ENCODE data around the gene TMEM131.
A peak's percentile ranks its signal among the peaks of the same experiment; 100 is the strongest.

Gene TMEM131

DNA sequence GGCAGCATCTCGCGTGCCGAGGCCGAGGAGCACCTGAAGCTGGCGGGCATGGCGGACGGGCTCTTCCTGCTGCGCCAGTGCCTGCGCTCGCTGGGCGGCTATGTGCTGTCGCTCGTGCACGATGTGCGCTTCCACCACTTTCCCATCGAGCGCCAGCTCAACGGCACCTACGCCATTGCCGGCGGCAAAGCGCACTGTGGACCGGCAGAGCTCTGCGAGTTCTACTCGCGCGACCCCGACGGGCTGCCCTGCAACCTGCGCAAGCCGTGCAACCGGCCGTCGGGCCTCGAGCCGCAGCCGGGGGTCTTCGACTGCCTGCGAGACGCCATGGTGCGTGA lies 271.7 kb downstream of the TMEM131 start:
- DNase-seq = no peak
- H3K27ac Mint-ChIP-seq = no peak overlapping the region
- peaks cover 8% of the 10 kb centered on the region for H3K27me3 Mint-ChIP-seq (ENCODE audit: low read depth, poor library complexity)
- H3K36me3 Mint-ChIP-seq (ENCODE audit: low read depth) = peaks cover 9% of the 10 kb centered on the region
- H3K9me3 Mint-ChIP-seq = peaks cover 7% of the 10 kb centered on the region
- no peak overlapping the region for H3K4me3 Mint-ChIP-seq
- TF ChIP-seq, protein P1, sequence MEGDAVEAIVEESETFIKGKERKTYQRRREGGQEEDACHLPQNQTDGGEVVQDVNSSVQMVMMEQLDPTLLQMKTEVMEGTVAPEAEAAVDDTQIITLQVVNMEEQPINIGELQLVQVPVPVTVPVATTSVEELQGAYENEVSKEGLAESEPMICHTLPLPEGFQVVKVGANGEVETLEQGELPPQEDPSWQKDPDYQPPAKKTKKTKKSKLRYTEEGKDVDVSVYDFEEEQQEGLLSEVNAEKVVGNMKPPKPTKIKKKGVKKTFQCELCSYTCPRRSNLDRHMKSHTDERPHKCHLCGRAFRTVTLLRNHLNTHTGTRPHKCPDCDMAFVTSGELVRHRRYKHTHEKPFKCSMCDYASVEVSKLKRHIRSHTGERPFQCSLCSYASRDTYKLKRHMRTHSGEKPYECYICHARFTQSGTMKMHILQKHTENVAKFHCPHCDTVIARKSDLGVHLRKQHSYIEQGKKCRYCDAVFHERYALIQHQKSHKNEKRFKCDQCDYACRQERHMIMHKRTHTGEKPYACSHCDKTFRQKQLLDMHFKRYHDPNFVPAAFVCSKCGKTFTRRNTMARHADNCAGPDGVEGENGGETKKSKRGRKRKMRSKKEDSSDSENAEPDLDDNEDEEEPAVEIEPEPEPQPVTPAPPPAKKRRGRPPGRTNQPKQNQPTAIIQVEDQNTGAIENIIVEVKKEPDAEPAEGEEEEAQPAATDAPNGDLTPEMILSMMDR (IDR thresholded peaks at IDR 0.05) = no peak
- peaks cover 42% of the 10 kb centered on the region for H3K4me1 Mint-ChIP-seq

DNA sequence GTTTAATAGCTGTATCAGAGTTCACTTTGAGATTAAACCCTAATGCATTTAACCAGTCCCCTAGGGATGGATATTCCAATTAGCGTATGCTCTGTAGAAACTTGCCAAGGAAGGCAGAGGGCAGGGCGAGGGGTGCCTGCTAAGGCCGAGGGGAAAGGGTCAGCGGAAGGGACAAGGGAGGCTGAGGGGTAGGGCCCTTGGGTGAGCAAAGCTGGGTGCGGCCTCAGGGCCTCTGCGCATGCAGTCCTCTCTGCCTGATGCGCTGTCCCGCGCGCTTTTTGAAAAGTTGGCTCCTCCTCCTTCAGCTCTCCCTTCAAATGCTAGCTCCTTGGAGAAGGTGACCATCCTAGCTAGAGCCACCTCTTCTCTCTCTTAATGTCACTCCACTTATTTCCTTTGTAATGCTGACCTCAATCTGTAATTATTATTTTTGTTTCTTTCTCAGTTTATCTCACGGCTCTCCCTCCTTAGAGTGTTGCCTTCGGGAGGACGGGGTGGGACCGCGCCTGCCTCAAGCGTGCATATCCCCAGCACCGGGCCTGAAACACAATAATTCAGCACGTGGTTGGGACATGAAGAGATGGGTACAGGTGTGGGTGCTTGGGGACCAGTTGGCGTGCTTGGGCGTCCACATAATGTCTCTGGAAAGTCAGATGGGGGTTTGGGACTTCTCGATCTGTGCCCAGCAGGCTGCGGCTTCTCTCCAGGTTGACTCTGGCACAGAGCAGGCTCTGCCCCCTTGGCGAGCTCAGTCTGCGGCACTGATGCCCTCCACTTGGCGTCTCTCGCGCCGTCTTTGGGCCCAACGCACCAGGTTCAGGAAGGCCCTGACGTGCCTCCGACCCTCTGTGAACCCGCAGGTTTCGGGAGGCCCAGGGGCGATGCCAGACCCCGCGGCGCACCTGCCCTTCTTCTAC lies 272.3 kb downstream of the TMEM131 start:
- H3K4me1 Mint-ChIP-seq = peaks cover 49% of the 10 kb centered on the region
- TF ChIP-seq, protein P1 (IDR thresholded peaks at IDR 0.05) = no peak
- H3K36me3 Mint-ChIP-seq (ENCODE audit: low read depth) = peaks cover 9% of the 10 kb centered on the region
- no peak overlapping the region for H3K27ac Mint-ChIP-seq
- peaks cover 12% of the 10 kb centered on the region for H3K27me3 Mint-ChIP-seq (ENCODE audit: low read depth, poor library complexity)
- no peak for DNase-seq
- no peak overlapping the region for H3K4me3 Mint-ChIP-seq
- H3K9me3 Mint-ChIP-seq = peaks cover 7% of the 10 kb centered on the region

DNA sequence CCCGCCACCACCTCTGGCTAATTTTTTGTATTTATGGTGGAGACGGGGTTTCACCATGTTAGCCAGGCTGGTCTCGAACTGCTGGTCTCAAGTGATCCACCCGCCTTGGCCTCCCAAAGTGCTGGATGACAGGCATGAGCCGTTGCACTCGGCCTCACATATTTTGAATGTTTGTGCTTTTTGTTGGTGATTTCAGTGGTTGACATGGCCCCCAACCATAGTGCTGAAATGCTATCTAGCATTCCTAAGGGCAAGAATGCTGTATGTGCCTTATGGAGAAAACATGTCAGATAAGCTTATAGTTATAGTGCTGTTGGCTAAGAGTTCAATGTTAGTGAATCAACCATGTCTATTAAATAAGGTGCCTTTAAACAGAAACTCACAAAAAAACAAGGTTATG lies 273.5 kb downstream of the TMEM131 start:
- no peak overlapping the region for H3K4me3 Mint-ChIP-seq
- TF ChIP-seq, protein P1 (IDR thresholded peaks at IDR 0.05) = no peak
- H3K27ac Mint-ChIP-seq = no peak overlapping the region
- peaks cover 12% of the 10 kb centered on the region for H3K27me3 Mint-ChIP-seq (ENCODE audit: low read depth, poor library complexity)
- H3K36me3 Mint-ChIP-seq (ENCODE audit: low read depth) = peaks cover under 1% of the 10 kb centered on the region
- DNase-seq = no peak
- no peaks in the 10 kb centered on the region for H3K9me3 Mint-ChIP-seq
- peaks cover 49% of the 10 kb centered on the region for H3K4me1 Mint-ChIP-seq

DNA sequence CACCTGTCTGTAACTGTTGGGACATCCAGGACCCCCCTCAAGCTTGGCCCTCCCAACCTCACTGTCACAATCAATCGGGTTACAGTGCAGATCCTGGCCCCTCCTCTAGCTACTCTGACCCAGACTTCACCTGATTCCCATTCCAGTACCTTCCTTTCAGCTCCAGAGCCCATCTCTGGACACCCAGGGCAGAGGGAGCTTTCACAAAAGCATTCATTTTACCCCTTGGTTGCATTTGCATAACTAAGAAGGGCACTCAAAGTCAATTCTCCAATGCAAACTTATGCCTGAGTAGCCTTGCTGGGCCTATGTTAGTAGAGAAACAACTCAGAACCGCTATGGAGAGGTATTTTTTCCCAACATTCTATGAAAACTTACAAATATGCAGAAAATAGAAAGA lies 275.0 kb downstream of the TMEM131 start:
- no peak overlapping the region for H3K27ac Mint-ChIP-seq
- TF ChIP-seq, protein P1 (IDR thresholded peaks at IDR 0.05) = no peak
- DNase-seq = no peak
- H3K4me3 Mint-ChIP-seq = no peak overlapping the region
- peaks cover 12% of the 10 kb centered on the region for H3K27me3 Mint-ChIP-seq (ENCODE audit: low read depth, poor library complexity)
- H3K36me3 Mint-ChIP-seq (ENCODE audit: low read depth) = no peaks in the 10 kb centered on the region
- peaks cover 55% of the 10 kb centered on the region for H3K4me1 Mint-ChIP-seq
- no peaks in the 10 kb centered on the region for H3K9me3 Mint-ChIP-seq

DNA sequence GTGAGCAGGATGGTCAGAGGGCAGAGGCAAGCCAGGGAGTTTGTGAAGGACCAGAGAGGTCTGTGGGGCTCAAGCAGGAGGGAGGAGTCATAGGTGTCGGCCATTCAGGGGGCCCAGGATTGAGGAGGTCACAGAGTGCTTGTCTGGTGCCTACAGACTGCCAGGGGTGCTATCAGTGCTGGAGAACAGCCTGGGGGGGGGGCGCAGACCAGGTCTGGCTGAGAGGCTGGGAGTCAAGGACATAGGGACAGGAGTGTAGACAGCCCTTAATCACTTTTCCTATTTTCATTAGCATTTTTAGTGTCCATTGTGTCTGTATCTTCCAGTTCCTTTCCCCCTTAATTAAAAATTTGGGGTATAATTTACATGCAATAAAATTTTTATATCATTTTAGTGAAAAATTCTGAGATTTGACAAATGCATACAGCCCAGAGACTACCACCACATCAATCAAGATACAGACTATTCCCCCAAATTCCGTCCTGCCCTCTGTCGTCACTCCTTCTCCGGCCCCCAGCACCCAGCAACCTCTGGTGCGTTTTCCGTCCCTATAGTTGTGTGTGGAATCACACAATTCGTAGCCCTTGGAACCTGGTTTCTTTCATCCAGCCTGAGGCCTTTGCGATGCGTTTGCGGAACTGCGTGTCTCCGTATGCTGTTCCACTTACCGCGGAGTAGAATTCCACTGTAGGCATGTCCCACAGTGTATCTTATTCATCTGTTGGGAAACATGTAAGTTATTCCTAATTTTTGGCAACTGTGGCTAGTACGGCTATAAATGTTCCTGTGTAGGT lies 276.2 kb downstream of the TMEM131 start:
- Mint-ChIP-seq H3K27me3 (ENCODE audit: low read depth, poor library complexity) (peaks cover 12% of the 10 kb centered on the region), H3K4me1 (peaks cover 62% of the 10 kb centered on the region), H3K9me3 (no peaks in the 10 kb centered on the region), H3K4me3 (no peak overlapping the region), H3K36me3 (ENCODE audit: low read depth) (no peaks in the 10 kb centered on the region), H3K27ac (peak overlapping the region; percentile 34)
- TF ChIP-seq, protein P1 (IDR thresholded peaks at IDR 0.05) = no peak
- no peak for DNase-seq

Measured in nephron progenitor cell (in vitro differentiated cells).